NOMO-1 (cell line): ENCODE data around the gene CDC25A.
"Not testable (repeated sequence)": the region's sequence is repeated elsewhere in the genome, so short reads cannot be mapped to it uniquely, and the experiment has no call there.

Experiments used
- DNase-seq, 2 experiments: peaks; one replicate each; lab custom pipeline; 2025; ENCODE audit not compliant: unreplicated experiment in 2 of 2; lab: John Stamatoyannopoulos, UW

CDC25A gene

DNA sequence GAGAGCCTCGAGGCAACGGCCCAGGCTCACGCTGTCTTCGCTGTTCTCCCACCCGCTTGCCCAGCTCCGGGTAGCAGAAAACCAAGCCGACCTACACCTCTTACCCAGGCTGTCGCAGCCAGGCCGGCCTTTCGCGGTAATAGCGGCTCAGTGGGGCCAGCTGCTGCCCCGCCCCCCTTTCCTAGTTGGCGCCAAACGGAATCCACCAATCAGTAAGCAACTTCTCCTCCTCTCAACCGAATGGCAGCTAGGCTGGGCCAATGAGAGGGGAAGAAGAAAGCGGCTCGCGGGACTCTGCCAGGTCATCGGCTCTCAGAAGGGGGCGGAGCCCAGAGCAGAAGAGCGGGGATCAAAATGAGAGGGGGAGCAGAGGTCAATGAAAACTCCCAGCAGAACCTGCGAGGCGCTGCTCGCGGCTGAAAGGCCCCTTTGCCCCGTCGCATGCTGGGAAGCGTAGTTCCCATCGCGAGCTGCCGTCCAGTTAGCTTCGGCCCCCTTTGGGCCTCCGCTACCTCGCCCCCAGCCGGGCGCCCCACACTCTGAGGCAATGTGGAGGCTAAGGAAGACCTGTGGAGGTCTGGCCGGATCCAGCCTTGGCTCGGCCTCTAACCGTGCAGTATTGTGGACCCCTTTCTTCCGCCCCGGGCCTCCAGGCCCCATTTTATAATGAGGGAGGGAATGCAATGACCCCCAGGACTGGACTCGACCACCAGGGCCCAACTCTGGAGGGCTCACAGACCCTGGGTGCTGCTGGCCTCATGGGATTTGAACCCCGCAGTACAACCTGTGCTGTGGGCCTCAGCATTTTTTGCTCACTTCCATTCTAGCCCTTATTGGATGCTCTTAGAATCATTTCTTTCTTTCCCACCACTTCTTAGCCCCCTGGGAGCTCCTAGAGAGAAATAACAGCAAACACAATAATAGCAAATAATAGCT is at the start of gene CDC25A:
Gene CDC25A (minus strand): TSS at position 152 of the 936 bp plus-strand sequence. CDS start 470 bp downstream, outside the sequence.
- DNase-seq = peak; percentile 99 to 100

DNA sequence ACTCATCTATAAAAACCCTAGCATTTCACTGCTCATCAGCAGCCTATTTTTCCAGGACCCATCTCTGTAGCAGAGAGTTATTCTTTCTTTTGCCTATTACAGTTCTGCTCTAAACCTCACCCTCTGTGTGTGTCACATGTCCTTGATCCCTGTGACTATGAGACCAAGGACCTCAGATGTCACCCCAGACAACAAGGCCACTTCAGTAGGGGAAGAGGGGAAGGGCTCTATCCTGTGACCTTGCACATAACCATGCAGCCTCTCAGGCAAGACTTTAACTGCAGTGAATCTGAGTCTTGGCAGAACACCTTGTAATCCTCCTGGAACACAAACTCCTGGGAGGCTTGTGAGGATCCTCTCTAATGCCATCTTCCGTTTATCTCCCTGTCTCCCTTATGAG is 48.3 kb upstream of the CDC25A start:
- DNase-seq = no peak

- DNase-seq = peak; percentile 14 to 57
Observed at GRCh38 chr3:48233542-48233941, 45.3 kb upstream of the CDC25A start.

GRCh38 chr3:48232734-48233133 is 44.5 kb upstream of the CDC25A start:
- DNase-seq = peak; percentile 44 to 58

DNA sequence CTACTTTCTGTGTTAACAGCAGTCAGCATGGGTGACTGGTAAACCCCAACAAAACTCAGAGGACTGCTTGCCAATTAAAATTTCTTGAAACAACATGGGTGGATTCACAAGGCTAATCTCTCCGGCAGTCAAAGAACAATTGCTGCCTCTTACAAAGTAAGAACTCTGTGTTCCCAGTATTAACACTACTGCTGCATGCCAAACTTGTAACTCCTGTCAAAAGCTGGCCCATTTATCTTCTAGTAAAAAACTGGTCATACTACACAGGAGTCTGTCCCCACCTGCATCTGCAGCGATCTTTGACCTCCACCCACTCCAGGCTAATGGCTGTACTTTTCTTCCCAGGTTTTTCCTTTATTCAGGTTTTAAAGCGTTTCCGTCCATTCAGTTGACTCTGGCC is 44.0 kb upstream of the CDC25A start:
- DNase-seq = no peak

DNA sequence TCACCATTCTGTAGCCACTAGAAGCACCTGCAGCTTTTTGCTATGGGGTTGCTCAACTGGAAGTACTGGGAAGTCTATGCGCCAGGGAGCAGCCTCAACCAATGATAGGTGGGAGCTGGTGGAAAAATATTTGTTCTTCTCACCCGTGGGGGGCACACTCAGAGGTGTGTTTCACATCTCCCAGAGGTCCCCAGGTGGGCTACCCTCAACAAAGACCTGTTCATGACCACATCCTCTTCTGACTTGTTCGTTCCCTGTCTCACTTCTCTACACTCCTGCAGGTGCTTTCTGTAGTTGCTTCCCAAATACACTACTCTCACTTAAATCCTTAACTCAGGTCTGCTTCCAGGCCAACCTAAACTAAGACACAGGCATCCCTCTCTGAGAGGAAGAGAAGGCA is 38.7 kb upstream of the CDC25A start:
- no peak for DNase-seq

DNA sequence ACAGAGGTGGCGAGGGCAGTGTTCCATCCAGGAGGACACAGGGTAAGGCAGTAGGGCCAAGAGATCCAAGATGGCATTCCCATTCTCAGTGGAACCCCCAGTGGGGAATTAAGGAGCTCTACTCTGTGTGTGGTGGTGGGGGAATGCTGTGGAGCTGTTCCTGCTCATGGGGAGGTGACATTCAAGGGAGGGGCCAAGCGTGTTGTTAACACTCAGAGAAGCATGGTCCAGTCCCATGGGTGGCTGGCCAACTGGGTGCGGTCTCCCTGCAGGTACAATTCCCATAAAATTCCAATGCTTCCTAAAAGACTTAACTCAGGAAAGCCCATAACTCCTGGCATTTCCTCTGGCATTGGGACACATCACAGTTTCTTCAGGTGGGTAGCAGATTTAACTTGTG is 37.4 kb upstream of the CDC25A start:
- no peak for DNase-seq

- peak; percentile 96 to 97 for DNase-seq
Observed at GRCh38 chr3:48222616-48223513, 34.6 kb upstream of the CDC25A start, which contains the start of gene CAMP. Gene CAMP (plus strand): TSS chr3:48223495. CDS start chr3:48223512, 17 bp downstream.

DNA sequence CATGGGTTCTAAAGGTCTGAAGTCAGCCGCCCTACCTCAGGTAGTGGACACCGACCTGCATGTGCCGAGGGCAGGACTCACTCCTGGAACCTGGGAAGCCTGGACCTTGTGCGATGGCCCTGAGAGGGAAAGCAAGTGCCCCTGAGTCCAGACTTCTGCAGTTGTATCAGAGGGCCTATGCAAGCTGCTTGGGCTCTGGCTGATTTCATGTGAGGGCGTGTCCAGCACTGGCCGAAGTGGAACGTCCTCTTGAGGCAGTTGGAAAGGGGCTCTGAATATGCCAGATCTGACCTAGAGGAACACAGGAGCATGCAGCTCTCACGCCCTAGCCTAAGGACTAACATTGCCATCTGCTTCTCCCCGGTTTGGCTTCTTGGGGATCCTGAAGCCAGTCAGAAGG is 32.5 kb upstream of the CDC25A start:
- no peak for DNase-seq

GRCh38 chr3:48219543-48219942 is 31.3 kb upstream of the CDC25A start:
- no peak for DNase-seq

GRCh38 chr3:48218537-48218936 is 30.3 kb upstream of the CDC25A start:
- no peak for DNase-seq

DNA sequence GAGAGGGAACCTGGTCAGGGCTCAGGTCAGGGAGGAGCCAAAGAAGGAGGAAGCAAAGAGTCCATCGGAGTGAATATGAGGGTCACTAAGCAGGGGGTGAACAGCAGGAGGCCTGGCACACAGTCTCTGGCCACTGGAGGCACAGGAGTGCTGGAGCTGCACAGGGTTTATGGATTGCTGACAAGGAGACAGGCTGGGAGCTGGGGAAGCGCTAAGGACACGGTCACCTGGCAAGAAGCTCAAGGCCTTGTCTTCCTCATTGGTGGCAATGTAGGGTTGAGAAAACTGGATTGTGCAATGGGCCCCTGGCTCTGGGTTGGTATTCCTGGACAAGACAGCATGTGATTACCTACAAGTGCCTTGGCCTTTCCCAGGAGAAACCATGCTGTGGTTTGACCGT is 29.2 kb upstream of the CDC25A start:
- DNase-seq = no peak

DNA sequence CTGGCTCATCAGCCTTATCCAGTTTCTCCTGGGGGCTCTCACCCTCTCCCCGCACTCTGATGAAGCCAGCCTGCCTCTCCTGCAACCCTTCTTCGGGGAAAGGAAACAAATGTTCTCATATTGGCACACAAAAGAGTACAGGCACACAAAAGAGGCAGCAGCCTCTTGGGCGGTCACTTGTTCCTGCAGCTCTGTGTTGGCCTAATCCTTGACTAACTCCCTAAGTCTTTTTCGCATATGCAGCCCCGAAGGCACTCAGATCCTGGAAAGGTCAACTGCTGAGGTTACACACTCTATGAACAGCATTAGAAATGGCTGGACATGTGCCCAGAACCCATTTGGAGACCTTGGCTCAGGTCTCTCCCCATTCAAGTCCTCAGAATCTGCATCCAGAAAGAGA is 27.7 kb upstream of the CDC25A start:
- no peak for DNase-seq

DNA sequence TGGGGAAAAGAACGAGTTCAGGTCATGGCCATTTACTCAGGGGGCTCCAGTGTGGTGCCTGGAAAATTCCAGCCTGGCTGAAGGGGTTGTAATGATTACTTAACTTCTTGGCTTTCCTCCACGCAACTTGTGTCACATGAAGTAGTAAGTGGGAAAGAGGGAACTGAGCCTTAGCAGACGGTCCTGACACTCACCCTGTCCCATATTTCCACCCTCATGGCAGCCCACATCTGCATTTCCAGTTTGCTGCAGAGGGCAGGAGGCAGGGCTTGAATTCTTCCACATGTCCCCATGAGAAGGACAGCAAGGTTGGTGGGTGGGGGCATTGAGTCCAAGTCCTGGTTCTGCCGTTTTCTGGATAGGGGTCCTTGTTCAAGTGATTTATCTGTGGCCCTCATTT is 27.2 kb upstream of the CDC25A start:
- no peak for DNase-seq

DNA sequence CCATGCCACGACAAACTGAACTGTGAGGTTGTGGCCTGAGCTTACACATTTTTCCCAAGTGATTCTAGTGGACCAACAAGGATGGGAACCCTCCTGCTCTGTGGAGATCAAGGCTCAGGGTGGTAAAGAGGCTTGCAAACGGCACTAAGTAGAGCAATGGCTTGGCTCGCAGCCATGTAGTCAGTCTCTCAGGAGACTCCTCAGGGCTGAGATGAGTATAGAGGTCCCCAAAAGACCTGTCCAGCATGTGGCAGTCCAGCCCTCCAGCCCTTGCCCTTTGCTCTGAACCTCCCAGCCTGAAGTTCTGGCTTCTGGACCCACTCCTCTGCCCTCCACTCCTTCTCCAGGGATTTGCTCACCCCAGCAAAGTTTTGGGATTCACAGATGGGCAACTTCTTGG is 26.8 kb upstream of the CDC25A start:
- DNase-seq = no peak

- no peak for DNase-seq
Observed at GRCh38 chr3:48214225-48214624, 26.0 kb upstream of the CDC25A start.

DNA sequence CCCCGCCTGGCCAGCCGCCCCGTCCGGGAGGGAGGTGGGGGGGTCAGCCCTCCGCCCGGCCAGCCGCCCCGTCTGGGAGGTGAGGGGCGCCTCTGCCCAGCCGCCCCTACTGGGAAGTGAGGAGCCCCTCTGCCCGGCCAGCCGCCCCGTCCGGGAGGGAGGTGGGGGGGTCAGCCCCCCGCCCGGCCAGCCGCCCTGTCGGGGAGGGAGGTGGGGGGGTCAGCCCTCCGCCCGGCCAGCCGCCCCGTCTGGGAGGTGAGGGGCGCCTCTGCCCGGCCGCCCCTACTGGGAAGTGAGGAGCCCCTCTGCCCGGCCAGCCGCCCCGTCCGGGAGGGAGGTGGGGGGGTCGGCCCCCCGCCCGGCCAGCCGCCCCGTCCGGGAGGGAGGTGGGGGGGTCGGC is 23.6 kb upstream of the CDC25A start:
- DNase-seq = not testable (repeated sequence)

DNA sequence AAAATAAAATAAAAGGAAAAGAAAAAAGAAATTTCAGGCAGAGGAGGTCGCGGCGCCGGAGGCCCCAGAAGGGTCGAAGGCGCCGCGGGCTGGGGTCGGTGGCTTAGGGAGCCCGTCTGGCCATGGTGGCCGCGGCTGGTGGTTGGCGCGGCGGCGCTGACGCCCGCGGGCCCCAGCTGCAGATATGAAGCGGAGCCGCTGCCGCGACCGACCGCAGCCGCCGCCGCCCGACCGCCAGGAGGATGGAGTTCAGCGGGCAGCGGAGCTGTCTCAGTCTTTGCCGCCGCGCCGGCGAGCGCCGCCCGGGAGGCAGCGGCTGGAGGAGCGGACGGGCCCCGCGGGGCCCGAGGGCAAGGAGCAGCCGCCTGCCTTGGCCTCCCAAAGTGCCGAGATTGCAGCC is 22.3 kb upstream of the CDC25A start:
- DNase-seq = not testable (repeated sequence)

- DNase-seq = no peak
Observed at GRCh38 chr3:48209445-48209844, 21.2 kb upstream of the CDC25A start.

- no peak for DNase-seq
Observed at GRCh38 chr3:48208076-48208475, 19.9 kb upstream of the CDC25A start.

GRCh38 chr3:48202632-48203031 is 14.4 kb upstream of the CDC25A start:
- no peak for DNase-seq
